22Rv1 (cell line): ENCODE measurements around the gene AHDC1.

Experiments used
- H3K27ac ChIP-seq: fragments of 450-650 bp; 2 replicates; pipeline ENCODE4 v1.5.1; 2017
- CTCF ChIP-seq: fragments of 450-650 bp; IDR thresholded peaks from 2 replicates; pipeline ENCODE4 v1.5.1; 2017; ENCODE audit warnings: mild to moderate bottlenecking
- ZFX ChIP-seq: fragments of 450-650 bp; IDR thresholded peaks from 2 replicates; pipeline ENCODE4 v1.6.1; 2017; ENCODE audit warnings: antibody characterized with exemption, borderline replicate concordance

Gene AHDC1

GRCh38 chr1:27589441-27589840 is 14.5 kb downstream of the AHDC1 start:
- no peak for TF ChIP-seq CTCF
- no peak for TF ChIP-seq ZFX
- no peak overlapping the region for H3K27ac ChIP-seq

GRCh38 chr1:27588256-27589232 is 15.4 kb downstream of the AHDC1 start:
- no peak overlapping the region for H3K27ac ChIP-seq
- TF ChIP-seq CTCF, result no peak
- no peak for TF ChIP-seq ZFX

- no peak for TF ChIP-seq ZFX
- TF ChIP-seq CTCF, result no peak
- H3K27ac ChIP-seq, result no peak overlapping the region
Observed at GRCh38 chr1:27585684-27586083, 18.3 kb downstream of the AHDC1 start.

- no peak overlapping the region for H3K27ac ChIP-seq
- TF ChIP-seq ZFX (no peak), CTCF (no peak)
Observed at GRCh38 chr1:27584453-27584852, 19.5 kb downstream of the AHDC1 start.

GRCh38 chr1:27583479-27583878 is 20.5 kb downstream of the AHDC1 start:
- no peak for TF ChIP-seq ZFX
- TF ChIP-seq CTCF, result no peak
- no peak overlapping the region for H3K27ac ChIP-seq

- TF ChIP-seq CTCF (no peak), ZFX (no peak)
- H3K27ac ChIP-seq, result no peak overlapping the region
Observed at GRCh38 chr1:27581823-27582243, 22.1 kb downstream of the AHDC1 start.

GRCh38 chr1:27577504-27578188 is 26.3 kb downstream of the AHDC1 start:
- no peak for TF ChIP-seq ZFX
- TF ChIP-seq CTCF, result no peak
- H3K27ac ChIP-seq, result no peak overlapping the region
